Calu3 (cell line): ENCODE data around the gene LRP10. TPM values are rescaled to one million over a fixed set of nuclear protein-coding genes. Genes with fewer than 3 reads are reported as not detected.

Source experiments
- BruUV-seq: library from RNA; stranded (reverse); fragments of 400-500 nt; replicated peaks from 2 replicates; lab custom pipeline; 2021; lab: Mats Ljungman, UMichigan
- CTCF ChIA-PET: fragments of 300-600 bp; sonication (Branson Sonifier 250); formaldehyde crosslinking; loops from one replicate; lab custom pipeline; 2022; ENCODE audit warnings: antibody characterized with exemption; lab: Charles Lee
- DNase-seq: peaks from one replicate; pipeline ENCODE4 v3.0.0; 2022
- H3K27ac Mint-ChIP-seq: one replicate; pipeline ENCODE4 v1.8.0; 2022; ENCODE audit warnings: mixed read lengths; ENCODE audit not compliant: unreplicated experiment
- H3K27me3 Mint-ChIP-seq: one replicate; pipeline ENCODE4 v1.8.0; 2022; ENCODE audit warnings: mixed read lengths; ENCODE audit not compliant: unreplicated experiment
- H3K36me3 Mint-ChIP-seq: one replicate; pipeline ENCODE4 v1.8.0; 2022; ENCODE audit warnings: mild to moderate bottlenecking, moderate library complexity, mixed read lengths; ENCODE audit not compliant: insufficient read depth, unreplicated experiment
- H3K4me1 Mint-ChIP-seq: one replicate; pipeline ENCODE4 v1.8.0; 2022; ENCODE audit warnings: mild to moderate bottlenecking, low read depth, mixed read lengths; ENCODE audit not compliant: unreplicated experiment
- H3K4me3 Mint-ChIP-seq: one replicate; pipeline ENCODE4 v1.8.0; 2022; ENCODE audit warnings: mild to moderate bottlenecking, low read depth, moderate library complexity, mixed read lengths; ENCODE audit not compliant: unreplicated experiment
- H3K9me3 Mint-ChIP-seq: one replicate; pipeline ENCODE4 v1.8.0; 2022; ENCODE audit warnings: low read depth, mixed read lengths; ENCODE audit not compliant: unreplicated experiment
- CTCF ChIP-seq: fragments of 200-600 bp; IDR thresholded peaks from one replicate; pipeline ENCODE4 v1.8.0; 2022; ENCODE audit warnings: antibody characterized with exemption; ENCODE audit not compliant: unreplicated experiment
- intact Hi-C: fragments of 100-400 bp; cut with micrococcal nuclease; formaldehyde crosslinking; loops from one replicate; pipeline ENCODE4 v1.10.0; 2022; ENCODE audit not compliant: unreplicated experiment
- total RNA-seq: library from RNA; stranded (reverse); gene quantifications from 2 replicates; pipeline ENCODE4 v1.2.3, GENCODE V29; 2022

The LRP10 gene
- total RNA-seq, 1 experiment from 2014 or later, result 112 TPM

- CTCF ChIA-PET, result interaction anchor here (1.3 kb wide), 1 partner anchor 75 kb away, joined by 3 read pairs; no protein-coding TSS in a partner anchor
- BruUV-seq, result no TSS peak
- H3K4me3 Mint-ChIP-seq, result no peak overlapping the region
Measured at GRCh38 chr14:22897357-22897756, 25.8 kb downstream of the LRP10 start.

GRCh38 chr14:22898302-22899090, 27.0 kb downstream of the LRP10 start:
- Mint-ChIP-seq H3K9me3 (no peaks in the 10 kb centered on the region), H3K4me1 (no peaks in the 10 kb centered on the region), H3K4me3 (no peak overlapping the region), H3K27me3 (no peaks in the 10 kb centered on the region), H3K27ac (no peak overlapping the region), H3K36me3 (peaks cover 19% of the 10 kb centered on the region)
- no peak for DNase-seq
- no peak for TF ChIP-seq CTCF
- CTCF ChIA-PET, result no interaction called here
- BruUV-seq, result no TSS peak
- intact Hi-C loops, result no loop called here

More at GRCh38 chr14:22897357-22897756, 25.8 kb downstream of the LRP10 start:
- Mint-ChIP-seq H3K27me3 (no peaks in the 10 kb centered on the region), H3K9me3 (no peaks in the 10 kb centered on the region), H3K36me3 (peaks cover 14% of the 10 kb centered on the region), H3K27ac (no peak overlapping the region), H3K4me1 (no peaks in the 10 kb centered on the region)
- no peak for TF ChIP-seq CTCF
- DNase-seq, result no peak
- intact Hi-C loops, result no loop called here

GRCh38 chr14:22900081-22900799, 28.7 kb downstream of the LRP10 start:
- TF ChIP-seq CTCF, result peak; percentile 7
- DNase-seq, result peak; percentile 45
- H3K27me3 Mint-ChIP-seq, result no peaks in the 10 kb centered on the region
- H3K4me1 Mint-ChIP-seq, result no peaks in the 10 kb centered on the region
- no TSS peak for BruUV-seq
- no peaks in the 10 kb centered on the region for H3K9me3 Mint-ChIP-seq
- H3K36me3 Mint-ChIP-seq, result peaks cover 36% of the 10 kb centered on the region
- H3K27ac Mint-ChIP-seq, result peak overlapping the region; percentile 35
- CTCF ChIA-PET, result interaction anchor here (0.6 to 1.6 kb wide), 10 partner anchors 13 to 191 kb away, joined by 3 to 7 read pairs (median 4); partner anchors contain the start of gene REM2
- H3K4me3 Mint-ChIP-seq, result no peak overlapping the region
- intact Hi-C loops, result loop anchor here (1.0 to 5.0 kb wide), 4 partner anchors 28 to 513 kb away; no protein-coding TSS in a partner anchor

- CTCF ChIA-PET, result no interaction called here
- Mint-ChIP-seq H3K4me1 (no peaks in the 10 kb centered on the region), H3K36me3 (peaks cover 51% of the 10 kb centered on the region), H3K4me3 (no peak overlapping the region), H3K27me3 (no peaks in the 10 kb centered on the region), H3K9me3 (no peaks in the 10 kb centered on the region), H3K27ac (peak overlapping the region; percentile 22)
- no peak for DNase-seq
- TF ChIP-seq CTCF, result no peak
- intact Hi-C loops, result loop anchor here (5.0 kb wide), 1 partner anchor 514 kb away; no protein-coding TSS in a partner anchor
- no TSS peak for BruUV-seq
Measured at GRCh38 chr14:22901799-22902198, 30.3 kb downstream of the LRP10 start.
